NCI-H2029 treated with DMSO at 0.1 percent for 48 hours (cell line): ENCODE data around the gene WDR82.

Experiments
- DNase-seq: peaks from one replicate; lab custom pipeline; 2025; lab: John Stamatoyannopoulos, UW

WDR82 gene

DNA sequence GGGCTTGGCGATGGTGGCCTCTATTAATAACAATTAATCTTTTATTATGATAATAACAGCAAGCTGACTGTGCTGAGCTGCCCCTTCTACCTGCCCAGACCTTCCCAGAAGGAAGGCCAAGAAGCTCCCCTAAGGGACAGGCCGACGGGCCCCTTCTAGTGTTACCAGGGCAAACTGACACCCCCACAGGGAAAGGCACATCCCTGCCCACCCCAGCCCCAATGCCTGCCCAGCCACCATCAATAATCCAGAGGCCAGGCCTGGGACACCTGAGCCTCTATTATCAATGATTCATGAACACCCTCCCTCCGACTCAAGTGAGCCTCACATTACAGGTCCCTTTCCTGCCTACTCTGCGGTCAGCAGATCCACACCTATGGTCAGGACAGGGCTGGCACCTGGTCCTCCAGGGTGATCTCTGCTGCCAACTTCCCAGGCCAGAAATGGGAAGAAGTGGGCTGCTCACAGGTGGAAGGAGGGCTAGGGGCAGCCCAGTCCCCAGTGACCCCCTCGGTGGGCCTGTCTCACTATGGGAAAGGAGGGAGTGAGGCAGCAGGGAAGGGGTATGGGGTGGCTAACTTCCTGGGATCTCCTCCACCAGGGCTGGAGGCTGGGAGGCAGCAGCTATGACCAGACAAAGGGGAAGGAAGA is 41.3 kb downstream of the WDR82 start:
- no peak for DNase-seq

DNA sequence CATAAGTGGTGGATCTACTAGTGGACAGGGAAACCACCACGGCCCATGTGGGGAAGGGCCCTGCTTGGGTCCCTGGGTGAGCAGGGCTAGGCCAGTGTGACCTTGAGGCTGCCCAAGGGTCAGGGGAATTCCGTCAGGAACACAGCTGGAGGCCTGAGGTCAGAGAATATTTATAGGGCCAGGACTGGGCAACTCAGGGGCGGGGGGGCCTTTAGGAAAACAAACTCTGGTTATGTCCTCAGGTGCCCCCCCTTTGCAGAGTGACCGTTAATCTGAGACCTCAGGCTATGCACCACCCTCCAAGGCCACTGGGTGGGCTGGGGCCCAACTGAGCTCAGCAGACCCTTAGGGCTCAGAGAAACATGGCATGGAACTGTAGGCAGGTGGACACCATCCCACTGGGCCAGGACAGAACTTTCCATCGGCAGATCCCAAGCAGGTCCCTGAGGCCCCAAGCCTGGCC is 42.0 kb downstream of the WDR82 start:
- no peak for DNase-seq

DNA sequence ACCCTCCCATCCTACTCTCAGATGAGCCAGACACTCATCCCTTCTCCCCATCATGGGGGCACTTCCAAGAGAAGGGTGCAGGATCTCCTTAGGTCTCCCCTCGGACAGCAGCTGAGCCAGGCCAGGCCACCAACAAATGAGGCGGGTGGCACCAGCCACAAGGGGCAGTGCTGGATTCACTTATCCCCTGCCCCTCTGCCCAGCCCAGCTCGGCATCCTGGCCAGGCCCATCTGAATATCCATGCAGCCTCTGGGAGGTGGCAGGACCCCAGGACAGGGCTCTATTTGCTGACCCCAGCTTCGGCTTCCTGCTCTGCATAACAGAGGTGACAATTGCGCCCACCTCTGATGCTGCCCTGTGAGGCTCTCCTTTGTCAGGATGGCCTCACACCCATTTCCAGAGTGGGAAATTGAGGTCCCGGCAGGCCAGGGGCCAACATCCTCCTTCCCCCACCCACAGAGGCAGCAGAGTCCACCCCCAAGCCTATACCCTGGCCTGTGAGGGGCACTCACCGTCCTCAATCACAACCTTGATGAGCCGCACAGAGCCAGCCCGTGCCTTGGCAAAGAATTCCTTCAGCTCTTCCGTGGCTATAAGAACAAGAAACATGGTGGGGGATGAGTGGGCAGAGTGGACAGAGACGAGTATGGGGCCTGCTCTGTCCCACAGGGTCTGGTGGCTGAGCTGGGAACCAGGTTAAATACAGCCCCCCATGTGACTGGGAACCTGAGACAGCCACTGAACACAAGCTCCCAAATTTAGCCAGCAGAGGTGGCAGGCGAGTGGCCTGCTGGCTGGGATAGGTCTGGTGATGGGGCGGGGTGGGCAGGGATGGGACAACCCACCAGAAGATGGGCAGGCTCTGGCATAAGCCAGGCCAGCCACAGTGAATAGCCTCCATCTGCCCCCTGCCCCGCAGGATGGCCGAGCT is 43.7 kb downstream of the WDR82 start:
- DNase-seq = no peak

GRCh38 chr3:52233968-52234367 is 44.5 kb downstream of the WDR82 start:
- DNase-seq = no peak

GRCh38 chr3:52233108-52233591 is 45.3 kb downstream of the WDR82 start:
- no peak for DNase-seq

DNA sequence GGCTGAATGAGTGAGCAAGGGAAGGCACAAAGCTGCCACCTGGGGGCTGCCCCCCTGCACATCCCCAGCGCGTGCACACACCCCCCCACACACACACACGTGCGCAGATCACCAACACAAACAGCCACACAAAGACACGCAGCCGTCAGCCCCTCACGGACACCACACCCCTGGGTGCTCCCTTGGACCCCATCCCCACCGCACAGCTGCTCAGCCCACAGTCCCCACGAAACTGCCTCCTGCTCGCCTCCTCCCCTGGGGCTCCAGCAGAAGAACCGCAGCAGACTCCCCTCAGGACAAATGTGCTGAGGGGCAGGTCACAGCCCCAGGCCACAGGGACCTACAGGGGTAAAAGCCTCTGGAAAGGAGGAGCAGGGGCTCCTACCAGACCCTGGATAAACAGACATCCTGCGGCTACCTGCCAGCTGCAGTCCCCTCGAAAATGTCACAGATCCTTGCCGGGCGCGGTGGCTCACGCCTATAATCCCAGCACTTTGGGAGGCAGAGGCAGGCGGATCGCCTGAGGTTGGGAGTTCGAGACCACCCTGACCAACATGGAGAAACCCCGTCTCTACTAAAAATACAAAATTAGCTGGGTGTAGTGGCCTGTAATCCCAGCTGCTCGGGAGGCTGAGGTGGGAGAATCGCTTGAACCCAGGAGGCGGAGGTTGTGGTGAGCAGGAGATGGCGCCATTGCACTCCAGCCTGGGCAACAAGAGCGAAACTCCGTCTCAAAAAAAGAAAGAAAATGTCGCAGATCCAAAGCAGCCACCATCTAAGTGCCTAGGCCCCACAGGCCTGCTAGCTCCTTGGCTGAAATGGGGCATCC is 46.0 kb downstream of the WDR82 start:
- no peak for DNase-seq

- DNase-seq = no peak
Observed at GRCh38 chr3:52231502-52232278, 46.8 kb downstream of the WDR82 start.

- DNase-seq = no peak
Observed at GRCh38 chr3:52230889-52231499, 47.5 kb downstream of the WDR82 start.

- no peak for DNase-seq
Observed at GRCh38 chr3:52230461-52230860, 48.0 kb downstream of the WDR82 start.

DNA sequence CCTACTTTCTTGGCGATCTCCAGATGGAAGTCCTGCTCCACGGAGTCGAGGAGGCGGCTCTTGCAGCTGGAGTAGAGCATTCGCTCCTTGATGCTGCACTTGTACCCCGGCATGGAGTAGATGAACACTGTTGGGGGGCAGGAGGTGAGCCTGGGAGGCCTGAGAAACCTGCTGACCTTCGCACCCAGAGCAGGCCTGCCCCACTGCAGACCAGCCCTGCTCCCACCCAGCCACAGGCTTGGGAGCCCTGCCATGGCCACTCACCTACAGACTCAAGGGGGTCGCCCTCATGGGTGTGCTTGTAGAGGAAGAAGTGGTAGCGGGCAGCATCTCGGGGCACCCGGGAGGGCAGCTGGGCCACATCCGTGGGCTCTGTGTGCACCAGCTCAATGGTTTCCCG is 48.8 kb downstream of the WDR82 start:
- no peak for DNase-seq

GRCh38 chr3:52228751-52229291 is 49.6 kb downstream of the WDR82 start:
- no peak for DNase-seq

DNA sequence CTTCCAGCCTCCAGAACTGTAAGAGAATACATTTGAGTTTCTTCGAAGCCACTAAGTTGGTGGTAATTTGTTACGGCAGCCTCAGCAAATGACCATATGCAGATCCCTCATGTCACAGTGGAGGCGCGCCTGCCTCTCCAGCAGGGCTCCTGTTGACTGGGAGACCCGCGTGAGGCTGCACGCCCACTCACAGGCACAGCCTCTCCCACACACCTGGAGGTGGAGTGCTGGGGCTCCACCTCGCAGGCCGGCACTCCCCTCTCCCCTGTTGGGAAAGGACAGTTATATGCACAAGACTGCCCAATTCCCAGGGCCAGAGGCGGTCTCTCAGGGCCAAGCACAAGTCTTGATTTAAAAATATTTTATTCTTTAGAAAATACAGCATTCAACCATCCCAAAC is 50.2 kb downstream of the WDR82 start:
- DNase-seq = no peak

DNA sequence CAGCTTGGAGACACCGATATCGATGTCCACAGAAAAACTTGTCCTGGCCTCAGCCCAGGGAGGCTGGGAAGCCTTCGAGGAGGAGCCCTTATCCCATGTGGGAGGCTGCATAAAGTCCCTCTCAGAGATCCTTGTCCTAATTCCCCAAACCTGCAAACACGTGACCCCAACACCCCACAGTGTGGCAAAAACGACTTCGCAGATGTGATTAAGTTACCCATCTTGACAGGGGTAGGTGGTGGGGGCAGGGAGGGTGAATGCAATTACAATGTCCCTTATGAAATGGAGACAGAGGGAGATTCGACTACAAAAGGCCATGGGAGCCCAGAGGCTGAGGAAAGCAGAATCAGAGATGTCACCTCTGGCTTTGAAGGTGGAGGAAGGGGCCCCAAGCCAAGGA is 50.7 kb downstream of the WDR82 start:
- no peak for DNase-seq

- no peak for DNase-seq
Observed at GRCh38 chr3:52227117-52227516, 51.3 kb downstream of the WDR82 start.

- no peak for DNase-seq
Observed at GRCh38 chr3:52226229-52226817, 52.1 kb downstream of the WDR82 start.

GRCh38 chr3:52225452-52226228 is 52.8 kb downstream of the WDR82 start, which contains the start of gene TLR9:
Gene TLR9, minus strand, starts transcription at chr3:52225645. Its CDS starts 116 bp downstream, at chr3:52225529.
- DNase-seq = no peak

GRCh38 chr3:52223449-52224408 is 54.7 kb downstream of the WDR82 start:
- no peak for DNase-seq
